ENCODE data around the gene PPP2R2C.

- TF ChIP-seq ZNF274 (IDR thresholded peaks at IDR 0.05; ENCODE audit: low read depth, low read length) (no peak), YY1 (IDR thresholded peaks at IDR 0.05; ENCODE audit: insufficient read depth, insufficient read length) (no peak)
Observed at GRCh38 chr4:6302869-6303268, 169.5 kb downstream of the PPP2R2C start.

Data from NT2/D1 (cell line).